Esophagus mucosa (tissue), 1 donor: ENCODE measurements around the gene AFAP1. TPM values are rescaled to one million over a fixed set of nuclear protein-coding genes. Genes with fewer than 3 reads are reported as not detected.

Experiments used
- ATAC-seq: fragments of 200-7000 bp; cut with Tn5 transposase; one replicate; pipeline ENCODE4 v1.9.1; 2020
- total RNA-seq: library from RNA; stranded (reverse); gene quantifications from one replicate; pipeline ENCODE4 v1.2.4, GENCODE V29; 2023
- donor health status: DM: yes; HTN: yes; CAD: no.

Gene AFAP1
- total RNA-seq, 1 donor from 2014 or later: 5.5 TPM

- peak; percentile 29 for ATAC-seq
These were observed 75.6 kb downstream of the AFAP1 start for GRCh38 chr4:7863911-7864681.

- no peak for ATAC-seq
These were observed 77.0 kb downstream of the AFAP1 start for GRCh38 chr4:7862561-7863192.

- no peak for ATAC-seq
These were observed 78.2 kb downstream of the AFAP1 start for GRCh38 chr4:7861440-7861881.

GRCh38 chr4:7860600-7861163 is 79.0 kb downstream of the AFAP1 start:
- ATAC-seq: no peak

GRCh38 chr4:7859326-7859725 is 80.3 kb downstream of the AFAP1 start:
- no peak for ATAC-seq

- no peak for ATAC-seq
These were observed 81.2 kb downstream of the AFAP1 start for GRCh38 chr4:7858498-7858897.

- no peak for ATAC-seq
These were observed 81.7 kb downstream of the AFAP1 start for GRCh38 chr4:7857993-7858392.

- no peak for ATAC-seq
These were observed 82.4 kb downstream of the AFAP1 start for GRCh38 chr4:7857238-7857701.

GRCh38 chr4:7855731-7856130 is 83.9 kb downstream of the AFAP1 start:
- no peak for ATAC-seq

- ATAC-seq: peak; percentile 35
These were observed 84.8 kb downstream of the AFAP1 start for GRCh38 chr4:7854697-7855370.

- ATAC-seq: no peak
These were observed 85.4 kb downstream of the AFAP1 start for GRCh38 chr4:7854216-7854615.

- ATAC-seq: no peak
These were observed 86.4 kb downstream of the AFAP1 start for GRCh38 chr4:7853271-7853670.

- ATAC-seq: no peak
These were observed 87.0 kb downstream of the AFAP1 start for GRCh38 chr4:7852568-7853185.

GRCh38 chr4:7850489-7850888 is 89.2 kb downstream of the AFAP1 start:
- ATAC-seq: no peak

- no peak for ATAC-seq
These were observed 92.5 kb downstream of the AFAP1 start for GRCh38 chr4:7847206-7847605.

- ATAC-seq: no peak
These were observed 94.0 kb downstream of the AFAP1 start for GRCh38 chr4:7845493-7846128.

- ATAC-seq: no peak
These were observed 95.1 kb downstream of the AFAP1 start for GRCh38 chr4:7844594-7844991.

- peak; percentile 62 for ATAC-seq
These were observed 95.6 kb downstream of the AFAP1 start for GRCh38 chr4:7843831-7844593.

GRCh38 chr4:7842384-7843279 is 97.0 kb downstream of the AFAP1 start:
- ATAC-seq: peak; percentile 55

GRCh38 chr4:7841894-7842293 is 97.8 kb downstream of the AFAP1 start:
- no peak for ATAC-seq
